K562 (cell line): ENCODE measurements around the gene BAG5. TPM values are rescaled to one million over a fixed set of nuclear protein-coding genes. Genes with fewer than 3 reads are reported as not detected.
A peak's percentile ranks its signal among the peaks of the same experiment; 100 is the strongest.

ENCODE experiments used
- ATF7 ChIP-seq: fragments of 450-650 bp; IDR thresholded peaks from 2 replicates; pipeline ENCODE4 v1.7.1; 2014; ENCODE audit warnings: mild to moderate bottlenecking, moderate library complexity
- CBFA2T2 ChIP-seq: fragments of 450-650 bp; conservative IDR thresholded peaks from 2 replicates; pipeline ENCODE4 v1.6.1; 2017; ENCODE audit warnings: mild to moderate bottlenecking
- CHCHD3 ChIP-seq: fragments of 250-450 bp; sonication (Bioruptor Pico); IDR thresholded peaks from 2 replicates; pipeline ENCODE4 v2.1.2; 2022; ENCODE audit warnings: mild to moderate bottlenecking
- COPS2 ChIP-seq: fragments of 450-650 bp; conservative IDR thresholded peaks from 2 replicates; pipeline ENCODE4 v1.6.1; 2016; ENCODE audit warnings: mild to moderate bottlenecking, moderate library complexity
- ELF1 ChIP-seq: fragments of 200-800 bp; sonication (Bioruptor generic); IDR thresholded peaks from 2 replicates; pipeline ENCODE4 v1.6.1; 2016; ENCODE audit warnings: missing genetic modification characterization, missing compliant biosample characterization
- ETV1 ChIP-seq: fragments of 450-650 bp; conservative IDR thresholded peaks from 2 replicates; pipeline ENCODE4 v1.6.1; 2016; ENCODE audit warnings: missing genetic modification characterization, control low read depth, low read depth, missing compliant biosample characterization
- ETV5 ChIP-seq: sonication (generic); formaldehyde crosslinking; IDR thresholded peaks from 2 replicates; pipeline ENCODE4 v1.4.0; 2020; ENCODE audit warnings: low read depth, mild to moderate bottlenecking, missing genetic modification reagents
- MYC ChIP-seq, 2 experiments: fragments of 250-450 bp in 1 of 2; sonication (Bioruptor Pico) in 1 of 2; IDR thresholded peaks; 2 replicates each; pipeline versions ENCODE4 v1.5.1 to v1.6.1; 2012 to 2021; ENCODE audit warnings: low read depth in 2 of 2, borderline replicate concordance in 1 of 2, improper control_type of control experiment in 1 of 2, low read length in 1 of 2, mild to moderate bottlenecking in 1 of 2, moderate library complexity in 1 of 2
- NFRKB ChIP-seq: fragments of 450-650 bp; IDR thresholded peaks from 2 replicates; pipeline ENCODE4 v1.6.1; 2016; ENCODE audit warnings: low read depth
- NR1H2 ChIP-seq: sonication (generic); formaldehyde crosslinking; IDR thresholded peaks from 2 replicates; pipeline ENCODE4 v1.4.0; 2020; ENCODE audit warnings: mild to moderate bottlenecking, missing genetic modification reagents
- POLR2A ChIP-seq: fragments of 450-650 bp; conservative IDR thresholded peaks from 2 replicates; pipeline ENCODE4 v1.6.1; 2016
- RBM14 ChIP-seq: fragments of 200-400 bp; formaldehyde crosslinking; IDR thresholded peaks from 2 replicates; pipeline ENCODE4 v1.6.1; 2018; ENCODE audit warnings: low read depth, mild to moderate bottlenecking, low read length, moderate library complexity, borderline replicate concordance; ENCODE audit not compliant: insufficient read depth
- RBM25 ChIP-seq: fragments of 200-400 bp; formaldehyde crosslinking; IDR thresholded peaks from 2 replicates; pipeline ENCODE4 v1.6.1; 2018; ENCODE audit warnings: low read length, low read depth, moderate library complexity; ENCODE audit not compliant: severe bottlenecking
- SMAD4 ChIP-seq: fragments of 250-450 bp; sonication (Bioruptor Pico); conservative IDR thresholded peaks from 2 replicates; pipeline ENCODE4 v1.8.0; 2021; ENCODE audit warnings: inconsistent platforms, mild to moderate bottlenecking, moderate library complexity
- XRCC3 ChIP-seq: fragments of 450-650 bp; IDR thresholded peaks from 2 replicates; pipeline ENCODE4 v1.6.1; 2017; ENCODE audit warnings: mild to moderate bottlenecking, moderate library complexity
- ZNF24 ChIP-seq: fragments of 450-650 bp; IDR thresholded peaks from 2 replicates; pipeline ENCODE4 v1.6.1; 2016
- ZNF274 ChIP-seq: IDR thresholded peaks from 2 replicates; pipeline ENCODE4 v1.6.1; 2011; ENCODE audit warnings: low read depth, mild to moderate bottlenecking, low read length, moderate library complexity, borderline replicate concordance
- ZNF77 ChIP-seq: fragments of 250-450 bp; sonication (Bioruptor Pico); IDR thresholded peaks from 2 replicates; pipeline ENCODE4 v1.5.0; 2020
- polyA plus RNA-seq, 8 experiments: library from polyadenylated mRNA; depleted of rRNA in 4 of 8; stranded (reverse) in 5 of 8; unstranded in 3 of 8; fragments of >200 nt; fragmentation: Nextera tagmentation in 2 of 8; fragmentation: Illumina TruSeq in 1 of 8; extraction: Ambion mirVana in 2 of 8; extraction: Trizol in 1 of 8; gene quantifications; 2 replicates each; pipeline versions ENCODE4 v1.2.1 to v1.2.3, GENCODE V29; 2011 to 2014; ENCODE audit warnings: inconsistent platforms in 1 of 8, missing spikeins in 1 of 8
- total RNA-seq, 7 experiments: library from RNA; depleted of rRNA in 6 of 7; stranded (reverse); fragments of >200 nt in 6 of 7; fragmentation: Illumina TruSeq in 2 of 7; extraction: Trizol in 2 of 7; gene quantifications; 2 replicates each; pipeline versions ENCODE4 v1.2.1 to v1.2.3, GENCODE V29; 2011 to 2021; ENCODE audit warnings: low replicate concordance in 1 of 7
- TF ChIP-seq, protein P1 (sequence below): sonication (generic); formaldehyde crosslinking; IDR thresholded peaks from 2 replicates; pipeline ENCODE4 v1.8.0; 2022; ENCODE audit warnings: mild to moderate bottlenecking, missing genetic modification reagents
- TF ChIP-seq, protein P2 (sequence below): fragments of 450-650 bp; formaldehyde crosslinking; conservative IDR thresholded peaks from 2 replicates; pipeline ENCODE4 v1.4.0; 2022; ENCODE audit warnings: mild to moderate bottlenecking, missing genetic modification characterization
- TF ChIP-seq, protein P3 (sequence below): fragments of 450-650 bp; IDR thresholded peaks from 2 replicates; pipeline ENCODE4 v1.6.1; 2018; ENCODE audit warnings: mild to moderate bottlenecking, low read depth; ENCODE audit not compliant: partially characterized antibody
- TF ChIP-seq, protein P4 (sequence below): fragments of 450-650 bp; formaldehyde crosslinking; IDR thresholded peaks from 2 replicates; pipeline ENCODE4 v1.4.0; 2020; ENCODE audit warnings: mild to moderate bottlenecking, moderate library complexity

Gene BAG5
- total and polyA plus RNA-seq, 9 of the 15 experiments (the other 6 are each of a cell fraction or from before 2014, with no cell fraction given), result 7.9 to 21.4 (median 13.2) TPM

DNA sequence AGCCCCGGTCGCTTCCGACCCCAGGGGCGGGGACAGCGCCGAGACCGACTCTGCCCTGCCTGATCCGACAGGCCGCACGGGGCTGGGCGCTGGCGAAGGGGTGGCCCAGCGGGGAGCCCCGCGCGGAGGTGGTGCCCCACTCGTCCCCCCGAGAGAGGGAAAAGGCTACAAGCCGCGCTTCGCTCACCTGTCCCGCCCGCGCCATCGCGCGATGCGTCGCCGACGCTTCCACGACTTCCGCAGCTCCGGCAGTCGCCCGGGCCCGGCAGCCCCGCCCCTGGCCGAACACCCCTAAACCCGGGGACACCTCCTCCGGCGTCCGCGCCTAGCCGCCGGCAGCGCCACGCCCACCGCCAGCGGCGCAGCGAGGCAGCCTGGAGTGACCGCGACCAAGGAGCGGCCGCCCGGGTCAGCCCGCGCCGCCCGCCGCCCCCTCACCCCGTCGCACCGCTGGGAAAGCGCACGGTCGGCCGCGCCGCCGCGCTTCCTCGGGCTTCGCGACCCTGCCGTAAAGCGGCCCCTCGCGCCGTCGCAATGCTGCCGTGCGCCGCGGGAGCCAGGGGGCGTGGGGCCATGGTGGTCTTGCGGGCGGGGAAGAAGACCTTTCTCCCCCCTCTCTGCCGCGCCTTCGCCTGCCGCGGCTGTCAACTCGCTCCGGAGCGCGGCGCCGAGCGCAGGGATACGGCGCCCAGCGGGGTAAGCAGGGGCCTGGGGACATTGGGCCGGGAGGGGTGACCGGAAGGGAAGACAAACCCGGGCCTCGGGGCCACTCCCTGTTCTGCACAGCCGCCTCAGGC, at the start of gene BAG5, which contains the start of gene COA8 (continued):
- peak; percentile 55; the same call in 1 of the 2 replicates for TF ChIP-seq ATF7
- TF ChIP-seq, protein P1, sequence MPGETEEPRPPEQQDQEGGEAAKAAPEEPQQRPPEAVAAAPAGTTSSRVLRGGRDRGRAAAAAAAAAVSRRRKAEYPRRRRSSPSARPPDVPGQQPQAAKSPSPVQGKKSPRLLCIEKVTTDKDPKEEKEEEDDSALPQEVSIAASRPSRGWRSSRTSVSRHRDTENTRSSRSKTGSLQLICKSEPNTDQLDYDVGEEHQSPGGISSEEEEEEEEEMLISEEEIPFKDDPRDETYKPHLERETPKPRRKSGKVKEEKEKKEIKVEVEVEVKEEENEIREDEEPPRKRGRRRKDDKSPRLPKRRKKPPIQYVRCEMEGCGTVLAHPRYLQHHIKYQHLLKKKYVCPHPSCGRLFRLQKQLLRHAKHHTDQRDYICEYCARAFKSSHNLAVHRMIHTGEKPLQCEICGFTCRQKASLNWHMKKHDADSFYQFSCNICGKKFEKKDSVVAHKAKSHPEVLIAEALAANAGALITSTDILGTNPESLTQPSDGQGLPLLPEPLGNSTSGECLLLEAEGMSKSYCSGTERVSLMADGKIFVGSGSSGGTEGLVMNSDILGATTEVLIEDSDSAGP (CRISPR knock-in tag), result no peak
- TF ChIP-seq, protein P2, sequence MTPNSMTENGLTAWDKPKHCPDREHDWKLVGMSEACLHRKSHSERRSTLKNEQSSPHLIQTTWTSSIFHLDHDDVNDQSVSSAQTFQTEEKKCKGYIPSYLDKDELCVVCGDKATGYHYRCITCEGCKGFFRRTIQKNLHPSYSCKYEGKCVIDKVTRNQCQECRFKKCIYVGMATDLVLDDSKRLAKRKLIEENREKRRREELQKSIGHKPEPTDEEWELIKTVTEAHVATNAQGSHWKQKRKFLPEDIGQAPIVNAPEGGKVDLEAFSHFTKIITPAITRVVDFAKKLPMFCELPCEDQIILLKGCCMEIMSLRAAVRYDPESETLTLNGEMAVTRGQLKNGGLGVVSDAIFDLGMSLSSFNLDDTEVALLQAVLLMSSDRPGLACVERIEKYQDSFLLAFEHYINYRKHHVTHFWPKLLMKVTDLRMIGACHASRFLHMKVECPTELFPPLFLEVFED (CRISPR knock-in tag), result no peak
- TF ChIP-seq, protein P3, sequence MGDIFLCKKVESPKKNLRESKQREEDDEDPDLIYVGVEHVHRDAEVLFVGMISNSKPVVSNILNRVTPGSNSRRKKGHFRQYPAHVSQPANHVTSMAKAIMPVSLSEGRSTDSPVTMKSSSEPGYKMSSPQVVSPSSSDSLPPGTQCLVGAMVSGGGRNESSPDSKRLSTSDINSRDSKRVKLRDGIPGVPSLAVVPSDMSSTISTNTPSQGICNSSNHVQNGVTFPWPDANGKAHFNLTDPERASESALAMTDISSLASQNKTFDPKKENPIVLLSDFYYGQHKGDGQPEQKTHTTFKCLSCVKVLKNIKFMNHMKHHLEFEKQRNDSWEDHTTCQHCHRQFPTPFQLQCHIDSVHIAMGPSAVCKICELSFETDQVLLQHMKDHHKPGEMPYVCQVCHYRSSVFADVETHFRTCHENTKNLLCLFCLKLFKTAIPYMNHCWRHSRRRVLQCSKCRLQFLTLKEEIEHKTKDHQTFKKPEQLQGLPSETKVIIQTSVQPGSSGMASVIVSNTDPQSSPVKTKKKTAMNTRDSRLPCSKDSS, result no peak
- no peak for TF ChIP-seq RBM25
- TF ChIP-seq CHCHD3 (CRISPR knock-in tag), result no peak
- TF ChIP-seq CBFA2T2, result no peak
- TF ChIP-seq ZNF274, result no peak
- TF ChIP-seq NR1H2, result no peak
- TF ChIP-seq ELF1 (tag), result peak; percentile 68
- peak; percentile 66 for TF ChIP-seq ETV1 (tag)
- TF ChIP-seq NFRKB, result no peak
- peak; percentile 67 for TF ChIP-seq MYC (IDR thresholded peaks at IDR 0.05; ENCODE audit: low read depth, low read length)
- no peak for TF ChIP-seq MYC (CRISPR knock-in tag; IDR thresholded peaks at IDR 0.05; ENCODE audit: borderline replicate concordance, low read depth)
- no peak for TF ChIP-seq ETV5 (CRISPR knock-in tag)
- TF ChIP-seq, protein P4, sequence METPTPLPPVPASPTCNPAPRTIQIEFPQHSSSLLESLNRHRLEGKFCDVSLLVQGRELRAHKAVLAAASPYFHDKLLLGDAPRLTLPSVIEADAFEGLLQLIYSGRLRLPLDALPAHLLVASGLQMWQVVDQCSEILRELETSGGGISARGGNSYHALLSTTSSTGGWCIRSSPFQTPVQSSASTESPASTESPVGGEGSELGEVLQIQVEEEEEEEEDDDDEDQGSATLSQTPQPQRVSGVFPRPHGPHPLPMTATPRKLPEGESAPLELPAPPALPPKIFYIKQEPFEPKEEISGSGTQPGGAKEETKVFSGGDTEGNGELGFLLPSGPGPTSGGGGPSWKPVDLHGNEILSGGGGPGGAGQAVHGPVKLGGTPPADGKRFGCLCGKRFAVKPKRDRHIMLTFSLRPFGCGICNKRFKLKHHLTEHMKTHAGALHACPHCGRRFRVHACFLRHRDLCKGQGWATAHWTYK, result peak; percentile 60; the same call in 1 of the 2 replicates
- no peak for TF ChIP-seq ZNF77 (CRISPR knock-in tag)
- no peak for TF ChIP-seq RBM14
- 0 out of 2 replicates have a peak, but pooled peaks have one; percentile 46 for TF ChIP-seq SMAD4
- TF ChIP-seq XRCC3, result no peak
- peak; percentile 62 for TF ChIP-seq ZNF24
- TF ChIP-seq POLR2A, result peak; percentile 76
- no peak for TF ChIP-seq COPS2
